Measurements from ENCODE around the gene KXD1.

Gene KXD1

GRCh38 chr19:18557411-18558201, at the start of gene KXD1:
TSS of gene KXD1 (plus strand) at chr19:18557870. CDS start at chr19:18562057, 4,187 bp downstream.
- H3K27ac ChIP-seq: peak within 1 kb of the TSS; percentile 88
- TF ChIP-seq CTCF (conservative IDR thresholded peaks at IDR 0.05): no peak
- peak; percentile 44; the same call in 1 of the 2 replicates for TF ChIP-seq ZFX (IDR thresholded peaks at IDR 0.05)

GRCh38 chr19:18508585-18508984, 49.1 kb upstream of the KXD1 start:
- peak overlapping the region; percentile 86 for H3K27ac ChIP-seq
- TF ChIP-seq ZFX (IDR thresholded peaks at IDR 0.05): no peak
- no peak for TF ChIP-seq CTCF (conservative IDR thresholded peaks at IDR 0.05)

- no peak for TF ChIP-seq CTCF (conservative IDR thresholded peaks at IDR 0.05)
- no peak for TF ChIP-seq ZFX (IDR thresholded peaks at IDR 0.05)
- peak overlapping the region; percentile 1; the same call in 1 of the 2 replicates for H3K27ac ChIP-seq
Observed at GRCh38 chr19:18510216-18510615, 47.5 kb upstream of the KXD1 start.

- TF ChIP-seq CTCF (conservative IDR thresholded peaks at IDR 0.05): no peak
- TF ChIP-seq ZFX (IDR thresholded peaks at IDR 0.05): no peak
- H3K27ac ChIP-seq: no peak overlapping the region
Observed at GRCh38 chr19:18513868-18514267, 43.8 kb upstream of the KXD1 start.

GRCh38 chr19:18514800-18515682, 42.6 kb upstream of the KXD1 start:
- TF ChIP-seq ZFX (IDR thresholded peaks at IDR 0.05): no peak
- TF ChIP-seq CTCF (conservative IDR thresholded peaks at IDR 0.05): no peak
- no peak overlapping the region for H3K27ac ChIP-seq

GRCh38 chr19:18515959-18516358, 41.7 kb upstream of the KXD1 start:
- no peak for TF ChIP-seq ZFX (IDR thresholded peaks at IDR 0.05)
- no peak for TF ChIP-seq CTCF (conservative IDR thresholded peaks at IDR 0.05)
- H3K27ac ChIP-seq: no peak overlapping the region

GRCh38 chr19:18517606-18518005, 40.1 kb upstream of the KXD1 start:
- TF ChIP-seq CTCF (conservative IDR thresholded peaks at IDR 0.05) (no peak), ZFX (IDR thresholded peaks at IDR 0.05) (no peak)
- H3K27ac ChIP-seq: no peak overlapping the region

Data from C4-2B (cell line).